Right atrium auricular region (tissue), 2 donors: ENCODE measurements around the gene CEMIP. TPM values are rescaled to one million over a fixed set of nuclear protein-coding genes. Genes with fewer than 3 reads are reported as not detected.

Experiments used
- DNase-seq: peaks from one replicate; pipeline ENCODE4 v3.0.0-alpha.2; 2019; ENCODE audit warnings: low spot score
- H3K27ac ChIP-seq, 2 donors: fragments of 200-600 bp; sonication (generic); 1 replicate in 1 of 2; 2 replicates in 1 of 2; pipeline ENCODE4 v1.5.1; 2016 to 2019
- H3K27me3 ChIP-seq, 2 donors: fragments of 200-600 bp; sonication (generic); one replicate each; pipeline versions ENCODE4 v1.5.1 to v1.6.0; 2017 to 2019
- H3K36me3 ChIP-seq: fragments of 200-600 bp; sonication (generic); one replicate; pipeline ENCODE4 v1.5.1; 2016
- H3K4me1 ChIP-seq, 2 donors: fragments of 200-600 bp; sonication (generic); one replicate each; pipeline versions ENCODE4 v1.5.1 to v1.6.0; 2017 to 2019
- H3K4me3 ChIP-seq, 2 donors: fragments of 200-600 bp; sonication (generic); 1 replicate in 1 of 2; 2 replicates in 1 of 2; pipeline ENCODE4 v1.5.1; 2017 to 2019; ENCODE audit warnings: mild to moderate bottlenecking in 1 of 2, moderate library complexity in 1 of 2
- H3K9me3 ChIP-seq, 2 donors: fragments of 200-600 bp; sonication (generic); one replicate each; pipeline ENCODE4 v1.5.1; 2019
- CTCF ChIP-seq, 2 donors: fragments of 200-600 bp; sonication (generic); IDR thresholded peaks; one replicate each; pipeline ENCODE4 v1.5.1; 2019; ENCODE audit warnings: antibody characterized with exemption in 2 of 2
- total RNA-seq, 2 donors: library from RNA; depleted of rRNA; stranded (reverse); fragments of >200 nt; gene quantifications; one replicate each; pipeline ENCODE4 v1.1.0, GENCODE V29; 2016

The CEMIP gene
- total RNA-seq, 2 donors from 2014 or later, result 0.22 to 2.9 TPM

GRCh38 chr15:80936288-80937078 is 157.3 kb downstream of the CEMIP start:
- H3K4me1 ChIP-seq, result peaks cover 0 to 3% of the 10 kb centered on the region in 2 donors
- TF ChIP-seq CTCF (IDR thresholded peaks at IDR 0.05), result no peak
- no peaks in the 10 kb centered on the region for H3K9me3 ChIP-seq
- no peaks in the 10 kb centered on the region for H3K36me3 ChIP-seq
- no peak overlapping the region for H3K4me3 ChIP-seq
- DNase-seq, result no peak
- no peaks in the 10 kb centered on the region for H3K27me3 ChIP-seq
- H3K27ac ChIP-seq, result no peak overlapping the region

GRCh38 chr15:80937718-80938117 is 158.5 kb downstream of the CEMIP start:
- no peak overlapping the region for H3K27ac ChIP-seq
- no peaks in the 10 kb centered on the region for H3K36me3 ChIP-seq
- no peak for TF ChIP-seq CTCF (IDR thresholded peaks at IDR 0.05)
- peaks cover 0 to 6% of the 10 kb centered on the region in 2 donors for H3K4me1 ChIP-seq
- H3K27me3 ChIP-seq, result no peaks in the 10 kb centered on the region
- no peak for DNase-seq
- H3K9me3 ChIP-seq, result no peaks in the 10 kb centered on the region
- no peak overlapping the region for H3K4me3 ChIP-seq

- Histone ChIP-seq H3K4me1 (peaks cover 0 to 10% of the 10 kb centered on the region in 2 donors), H3K36me3 (no peaks in the 10 kb centered on the region), H3K9me3 (no peaks in the 10 kb centered on the region), H3K27ac (no peak overlapping the region), H3K27me3 (no peaks in the 10 kb centered on the region), H3K4me3 (no peak overlapping the region)
- no peak for TF ChIP-seq CTCF (IDR thresholded peaks at IDR 0.05)
- no peak for DNase-seq
Measured at GRCh38 chr15:80939216-80939615, 160.0 kb downstream of the CEMIP start.

GRCh38 chr15:80940331-80940730 is 161.2 kb downstream of the CEMIP start:
- H3K9me3 ChIP-seq, result no peaks in the 10 kb centered on the region
- no peak overlapping the region for H3K27ac ChIP-seq
- peaks cover 0 to 10% of the 10 kb centered on the region in 2 donors for H3K4me1 ChIP-seq
- no peak overlapping the region for H3K4me3 ChIP-seq
- no peak for DNase-seq
- no peaks in the 10 kb centered on the region for H3K27me3 ChIP-seq
- no peak for TF ChIP-seq CTCF (IDR thresholded peaks at IDR 0.05)
- no peaks in the 10 kb centered on the region for H3K36me3 ChIP-seq

GRCh38 chr15:80940851-80941250 is 161.7 kb downstream of the CEMIP start:
- no peak for TF ChIP-seq CTCF (IDR thresholded peaks at IDR 0.05)
- H3K4me3 ChIP-seq, result no peak overlapping the region
- H3K4me1 ChIP-seq, result peaks cover 0 to 10% of the 10 kb centered on the region in 2 donors
- H3K27me3 ChIP-seq, result no peaks in the 10 kb centered on the region
- DNase-seq, result peak; percentile 47
- no peaks in the 10 kb centered on the region for H3K9me3 ChIP-seq
- H3K36me3 ChIP-seq, result peaks cover 2% of the 10 kb centered on the region
- no peak overlapping the region for H3K27ac ChIP-seq

GRCh38 chr15:80942266-80942665 is 163.1 kb downstream of the CEMIP start:
- no peak for TF ChIP-seq CTCF (IDR thresholded peaks at IDR 0.05)
- H3K27me3 ChIP-seq, result no peaks in the 10 kb centered on the region
- DNase-seq, result no peak
- no peaks in the 10 kb centered on the region for H3K9me3 ChIP-seq
- peaks cover 0 to 10% of the 10 kb centered on the region in 2 donors for H3K4me1 ChIP-seq
- peaks cover 16% of the 10 kb centered on the region for H3K36me3 ChIP-seq
- H3K4me3 ChIP-seq, result no peak overlapping the region
- H3K27ac ChIP-seq, result no peak overlapping the region
